Hematopoietic multipotent progenitor cell treated with erythropoietin and hydrocortisone succinate and interleukin-3 and kit ligand, for 8 days (in vitro differentiated cells): ENCODE measurements around the gene PNPLA7.
"Not testable (repeated sequence)": the region's sequence is repeated elsewhere in the genome, so short reads cannot be mapped to it uniquely, and the experiment has no call there.

Experiments
- DNase-seq: peaks from one replicate; pipeline ENCODE4 v3.0.0-alpha.2; 2015

Gene PNPLA7

DNA sequence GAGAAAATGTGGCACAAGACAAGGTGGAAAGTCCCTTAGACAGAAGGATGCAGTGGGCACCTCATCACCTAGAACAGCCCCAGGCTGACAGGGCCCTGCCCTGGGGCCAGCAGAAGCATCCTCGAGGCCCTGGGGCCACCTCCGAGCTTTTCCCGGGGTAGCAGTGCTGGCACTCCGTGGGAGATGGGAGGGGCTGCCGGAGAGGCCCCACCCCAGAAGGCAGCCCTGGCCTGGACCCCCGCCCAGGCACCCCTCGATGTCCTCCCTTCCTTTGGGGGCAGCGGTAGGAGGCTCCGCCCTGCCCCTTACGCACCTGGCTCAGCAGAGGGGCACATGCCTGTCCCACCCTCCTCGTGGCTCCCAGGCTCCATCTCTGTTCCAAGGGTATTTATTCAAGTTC is 73.3 kb downstream of the PNPLA7 start:
- no peak for DNase-seq

- no peak for DNase-seq
Measured at GRCh38 chr9:137475666-137476065, 74.5 kb downstream of the PNPLA7 start.

GRCh38 chr9:137474271-137474670 is 75.9 kb downstream of the PNPLA7 start:
- DNase-seq: no peak

DNA sequence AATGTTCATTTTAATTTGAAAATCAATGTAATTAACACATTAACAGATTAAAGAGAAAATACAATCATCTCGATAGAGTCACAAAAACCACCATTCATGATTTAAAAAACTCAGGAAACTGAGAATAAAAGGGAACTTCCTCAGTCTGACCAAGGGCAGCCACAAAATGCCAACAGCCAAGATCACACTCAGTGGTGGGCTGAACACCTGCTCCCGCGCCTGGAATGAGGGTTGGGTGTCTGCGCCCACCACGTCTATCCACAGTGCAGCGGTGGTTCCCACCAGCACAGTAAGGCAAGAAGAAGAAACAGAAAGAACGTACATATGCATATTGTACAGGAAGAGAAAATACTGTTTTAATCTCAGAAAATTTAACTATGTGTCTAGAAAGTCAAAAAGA is 79.4 kb downstream of the PNPLA7 start:
- DNase-seq: no peak

- no peak for DNase-seq
Measured at GRCh38 chr9:137467896-137468295, 82.3 kb downstream of the PNPLA7 start.

DNA sequence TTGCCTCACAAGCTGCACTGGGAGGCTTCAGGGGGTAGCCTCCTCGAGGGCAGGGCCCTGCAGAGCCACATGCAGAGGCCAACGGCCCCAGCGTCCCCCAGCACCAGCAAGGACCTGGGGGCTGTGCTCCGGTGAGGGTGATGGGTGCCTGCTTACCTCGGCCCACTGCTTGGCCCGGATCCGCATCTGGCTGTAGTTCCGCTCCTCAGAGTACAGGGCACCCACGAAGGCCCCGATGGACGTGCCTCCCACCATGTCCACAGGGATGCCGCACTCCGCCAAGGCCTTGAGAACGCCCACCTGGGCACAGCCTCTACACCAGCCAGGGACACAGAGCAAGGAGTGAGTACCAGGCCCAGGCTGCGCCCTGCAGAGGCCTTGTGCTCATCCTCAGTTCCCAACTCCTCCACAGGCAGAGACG is 83.0 kb downstream of the PNPLA7 start:
- no peak for DNase-seq

- DNase-seq: not testable (repeated sequence)
Measured at GRCh38 chr9:137466389-137467085, 83.7 kb downstream of the PNPLA7 start.

DNA sequence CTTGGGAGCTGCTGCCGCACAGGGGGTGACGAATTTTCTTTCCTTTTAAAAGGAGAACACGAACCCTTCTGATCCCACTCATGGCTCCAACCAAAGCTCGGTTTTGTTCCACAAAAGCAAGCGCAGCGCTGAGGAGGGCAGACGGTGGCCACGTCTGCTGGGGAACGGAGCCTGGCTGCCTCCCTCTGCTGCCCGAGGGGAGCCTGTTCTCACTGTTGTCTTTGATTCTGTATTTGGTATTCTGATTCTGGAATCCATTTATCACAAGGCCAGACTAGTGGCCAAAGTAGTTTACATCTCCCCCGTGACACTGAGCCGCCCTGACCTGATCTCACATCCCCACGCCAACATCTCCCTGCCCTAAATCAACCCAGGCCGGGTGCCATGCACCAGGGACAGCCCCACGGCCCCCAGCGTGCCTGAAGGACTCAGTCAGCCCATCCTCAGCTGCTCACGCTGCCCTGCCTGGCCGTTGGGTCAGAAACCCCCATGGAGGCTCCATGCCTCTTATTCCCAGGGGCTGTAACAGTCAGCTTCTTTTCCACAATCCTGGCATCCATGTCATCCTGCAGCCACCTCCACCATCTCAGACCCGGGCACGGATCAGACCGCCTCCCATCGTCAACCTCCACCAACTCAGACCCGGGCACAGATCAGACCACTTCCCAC is 84.3 kb downstream of the PNPLA7 start:
- DNase-seq: no peak

DNA sequence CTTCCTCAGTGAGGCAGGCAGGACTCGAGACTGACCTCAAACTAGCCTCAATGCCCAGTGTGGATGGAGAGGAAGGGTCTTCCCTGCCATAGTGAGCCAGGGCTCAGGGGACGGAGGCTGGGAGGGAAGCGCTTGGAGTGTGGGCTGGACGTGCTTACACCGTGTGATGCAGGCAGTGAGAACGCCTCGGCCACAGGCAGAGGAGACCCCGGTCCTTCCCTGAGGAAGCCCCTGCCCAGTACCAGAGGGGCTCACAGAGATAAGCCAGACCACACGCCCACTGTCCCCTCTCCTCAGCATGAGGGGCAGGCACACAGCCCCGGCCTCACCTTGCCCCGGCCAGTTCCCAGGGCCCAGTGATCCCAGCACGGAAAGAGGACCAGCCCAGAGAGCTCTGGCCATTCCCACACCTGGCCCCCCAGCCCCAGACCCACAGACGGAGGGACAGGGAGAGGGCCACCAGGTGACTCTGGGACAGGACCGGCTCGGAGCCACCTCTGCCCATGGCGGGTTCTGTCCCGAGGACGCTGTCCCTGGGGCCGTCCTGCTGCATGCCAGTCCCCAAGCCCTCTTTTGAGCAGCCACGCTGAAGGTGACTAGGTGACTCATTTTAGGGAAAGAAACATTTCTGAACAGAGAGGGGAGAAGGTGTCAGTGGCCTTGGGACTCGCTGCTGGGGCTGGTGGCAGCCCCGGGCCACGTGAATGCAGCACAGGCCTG is 85.0 kb downstream of the PNPLA7 start:
- DNase-seq: no peak

DNA sequence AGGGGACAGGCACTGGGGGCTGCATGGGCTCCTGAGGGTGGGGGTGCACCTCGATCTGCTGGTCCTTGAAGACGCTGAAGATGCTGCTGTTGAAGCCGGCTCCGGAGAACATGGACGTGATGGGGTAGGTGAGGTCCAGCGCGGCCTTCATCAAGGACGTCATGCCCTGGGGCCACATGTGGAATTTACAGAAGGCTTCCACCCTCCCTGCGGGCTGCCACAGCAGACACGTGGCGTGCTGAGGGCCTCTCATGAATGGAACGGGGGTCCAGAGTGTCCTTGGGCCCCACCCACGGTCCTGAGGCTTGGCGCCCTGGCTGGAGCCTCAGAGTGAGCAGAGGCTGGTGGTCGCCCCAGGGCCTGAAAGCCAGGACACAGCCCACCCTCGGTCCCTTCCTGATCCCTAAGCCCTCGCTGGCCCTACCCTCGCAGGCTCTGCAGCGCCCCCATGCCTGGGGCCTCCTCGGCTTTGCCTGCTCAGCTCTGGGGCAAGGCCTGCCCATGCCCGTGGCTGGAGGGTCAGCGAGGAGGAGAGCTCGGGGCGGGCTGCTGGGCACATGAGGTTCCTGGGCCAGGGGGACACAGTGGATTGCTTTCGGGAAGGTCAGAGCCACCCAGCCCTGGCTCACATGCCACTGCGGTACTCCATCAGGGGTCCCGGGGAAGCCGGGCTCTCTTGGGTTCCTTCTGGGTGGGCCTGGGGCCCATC is 85.8 kb downstream of the PNPLA7 start:
- no peak for DNase-seq

DNA sequence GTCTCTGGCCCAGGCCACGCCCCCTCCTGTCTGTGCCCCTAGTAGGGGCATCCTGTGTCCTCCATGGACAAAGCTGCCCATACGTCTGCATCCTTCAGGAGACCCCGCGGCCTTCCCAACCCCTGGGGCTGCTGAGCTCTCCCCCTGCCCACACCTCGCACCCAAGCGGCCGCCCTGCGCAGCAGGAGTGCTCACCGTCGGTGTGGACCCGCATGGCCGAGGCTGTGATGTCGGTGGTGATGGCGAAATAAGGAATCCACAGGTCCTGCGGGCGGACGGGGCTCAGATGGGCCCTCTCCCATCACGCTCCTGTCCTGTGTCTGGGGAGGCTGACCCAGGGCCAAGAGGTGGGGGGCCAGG is 86.3 kb downstream of the PNPLA7 start:
- DNase-seq: no peak

- DNase-seq: no peak
Measured at GRCh38 chr9:137462986-137463930, 86.9 kb downstream of the PNPLA7 start.

GRCh38 chr9:137462396-137462985 is 87.7 kb downstream of the PNPLA7 start:
- DNase-seq: no peak

GRCh38 chr9:137461663-137462395 is 88.4 kb downstream of the PNPLA7 start:
- DNase-seq: peak; percentile 82

GRCh38 chr9:137461316-137461662 is 88.9 kb downstream of the PNPLA7 start:
- DNase-seq: no peak

GRCh38 chr9:137460363-137461315 is 89.6 kb downstream of the PNPLA7 start:
- no peak for DNase-seq

- no peak for DNase-seq
Measured at GRCh38 chr9:137459601-137460362, 90.4 kb downstream of the PNPLA7 start.

DNA sequence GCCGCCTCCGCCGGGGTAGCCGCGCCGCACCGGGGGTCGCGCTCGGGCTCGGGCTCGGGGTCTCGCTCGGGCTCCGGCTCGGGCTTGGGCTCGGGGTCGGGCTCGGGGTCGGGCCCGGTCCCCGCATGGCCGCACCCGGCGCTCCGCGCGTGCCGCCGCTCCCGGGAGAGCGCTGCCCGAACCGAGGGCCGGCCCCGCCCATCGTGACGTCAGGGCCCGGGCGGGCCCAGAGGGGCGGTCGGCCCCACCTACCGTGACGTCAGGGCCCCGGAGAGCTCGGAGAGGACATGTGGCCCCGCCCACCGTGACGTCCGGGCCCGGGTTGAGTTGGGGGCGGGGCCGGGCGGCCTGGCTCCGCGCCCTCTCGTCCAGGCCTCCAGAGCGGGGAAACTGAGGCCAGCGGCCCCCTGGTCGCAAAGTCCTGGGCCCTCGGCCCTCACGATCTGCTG is 91.0 kb downstream of the PNPLA7 start, which contains the start of gene NSMF:
TSS of gene NSMF (minus strand) at position 183 of the 449 bp plus-strand sequence. CDS start 232 bp downstream, outside the sequence.
- peak; percentile 86 for DNase-seq
